Measurements from ENCODE around the gene OBSCN.

GRCh38 chr1:228314658-228315483, 107.0 kb downstream of the OBSCN start:
- TF ChIP-seq CTCF (IDR thresholded peaks at IDR 0.05), result no peak
- TF ChIP-seq ZFX (IDR thresholded peaks at IDR 0.05; ENCODE audit: borderline replicate concordance), result no peak

Data from 22Rv1 (cell line).